Heart left ventricle (tissue), 16 donors: ENCODE results near the gene ASXL2. TPM values are rescaled to one million over a fixed set of nuclear protein-coding genes. Genes with fewer than 3 reads are reported as not detected.

ENCODE experiments used
- ATAC-seq, 4 donors: fragments of 200-7000 bp; cut with Tn5 transposase; one replicate each; pipeline ENCODE4 v1.9.1; 2020 to 2022; ENCODE audit warnings: moderate library complexity in 4 of 4, mild to moderate bottlenecking in 3 of 4, moderate number of reproducible peaks in 1 of 4
- DNase-seq, 5 donors: peaks; one replicate each; pipeline ENCODE4 v3.0.0-alpha.2; 2020
- H3K27ac ChIP-seq, 12 donors: fragments of 200-600 bp; sonication (generic) in 4 of 12; one replicate each; pipeline versions ENCODE4 v1.5.0 to v1.8.0; 2016 to 2022; ENCODE audit warnings: mild to moderate bottlenecking in 2 of 12
- H3K27me3 ChIP-seq, 9 donors: fragments of 200-600 bp; sonication (generic) in 2 of 9; one replicate each; pipeline versions ENCODE4 v1.5.1 to v1.8.0; 2016 to 2022; ENCODE audit warnings: mild to moderate bottlenecking in 3 of 9
- H3K36me3 ChIP-seq, 9 donors: fragments of 200-600 bp; sonication (generic) in 2 of 9; one replicate each; pipeline versions ENCODE4 v1.5.0 to v1.8.0; 2018 to 2022; ENCODE audit warnings: mild to moderate bottlenecking in 2 of 9
- H3K4me1 ChIP-seq, 12 donors: fragments of 200-600 bp; sonication (generic) in 4 of 12; one replicate each; pipeline versions ENCODE4 v1.5.0 to v1.8.0; 2016 to 2022; ENCODE audit warnings: mild to moderate bottlenecking in 3 of 12
- H3K4me3 ChIP-seq, 12 donors: fragments of 200-600 bp; sonication (generic) in 4 of 12; one replicate each; pipeline versions ENCODE4 v1.5.0 to v1.8.0; 2017 to 2022; ENCODE audit warnings: mild to moderate bottlenecking in 9 of 12, moderate library complexity in 4 of 12
- H3K9me3 ChIP-seq, 12 donors: fragments of 200-600 bp; sonication (generic) in 4 of 12; one replicate each; pipeline versions ENCODE4 v1.5.0 to v1.8.0; 2016 to 2022; ENCODE audit warnings: mild to moderate bottlenecking in 1 of 12
- CTCF ChIP-seq, 12 donors: fragments of 200-600 bp; sonication (generic) in 4 of 12; IDR thresholded peaks; one replicate each; pipeline versions ENCODE4 v1.5.0 to v1.8.0; 2018 to 2022; ENCODE audit warnings: antibody characterized with exemption in 12 of 12, mild to moderate bottlenecking in 5 of 12
- POLR2A ChIP-seq, 2 donors: fragments of 450-650 bp; IDR thresholded peaks; one replicate each; pipeline ENCODE4 v1.6.1; 2017; ENCODE audit warnings: antibody characterized with exemption in 2 of 2, mild to moderate bottlenecking in 2 of 2, moderate library complexity in 2 of 2
- WGBS, 4 donors: extraction: QIAGEN DNeasy Blood & Tissue Kit in 2 of 4; methylation state at CpG; one replicate each; pipeline versions ENCODE4 v1.1.5 to v1.1.7; 2013 to 2018; 5-methylcytosine and 5-hydroxymethylcytosine counted together
- intact Hi-C, 10 donors: fragments of 100-400 bp; cut with DNase I; formaldehyde crosslinking; loops; one replicate each; pipeline versions ENCODE4 v1.11.1 to v1.14.2; 2022
- polyA plus RNA-seq, 2 donors: library from polyadenylated mRNA; stranded (reverse); fragments of 200-250 nt; gene quantifications; one replicate each; pipeline ENCODE4 v1.2.3, GENCODE V29; 2013
- total RNA-seq, 9 donors: library from RNA; depleted of rRNA in 2 of 9; stranded (reverse); fragments of >200 nt in 2 of 9; fragmentation: NEBNext Ultra II Directional in 3 of 9; extraction: Animal tissue kit (Norgen Biotek cat#: 25700) in 3 of 9; gene quantifications; one replicate each; pipeline versions ENCODE4 v1.1.0 to v1.2.4, GENCODE V29; 2016 to 2023
- donor health status: ischemic (EF 13 %, LVEDD 7.1; RV severe dilation, severe dysfunction).
- donor health status: healthy with polysubstance abuse.
- donor health status: DM: no; HTN: yes; CAD: no.
- donor health status: DM: no; HTN: no; CAD: no.
- donor health status: ischemic (EF 25% LVEDD 6.9; RV normal size, moderate dysfunction).
- donor health status: ischemic (EF 25% LVEDD 5.7; RV mildly dilated, moderate dysfunction).
- donor health status: healthy.
- donor health status: DM: yes; HTN: yes; CAD: no.
- donor health status: ischemic (EF 35%, LVEDD 5.7; RV mildly dilated, moderate dysfunction).
- donor health status: nonischemic (EF 11% LVEDD 7.7; RV severe dilation, severe dysfunction).
- donor health status: DM: yes; HTN: yes; CAD: no.
- donor health status: PGD.
- donor health status: ischemic (EF 29% LVEDD 5.4; RV normal size, mild dysfunction).
- donor health status: nonischemic (EF 23%, LVEDD 6.1; RV moderate dilation, normal function).

Gene ASXL2
- total and polyA plus RNA-seq, 11 donors: 1.9 to 35.3 (median 23.0) TPM

- Histone ChIP-seq H3K36me3 (no peaks in the 10 kb centered on the region), H3K27ac (no peak overlapping the region), H3K9me3 (no peaks in the 10 kb centered on the region), H3K4me1 (peaks cover 0 to 13% (median 9%) of the 10 kb centered on the region in 12 donors), H3K4me3 (no peak overlapping the region), H3K27me3 (peaks cover 0 to 10% (median 0%) of the 10 kb centered on the region in 9 donors)
- TF ChIP-seq CTCF (IDR thresholded peaks at IDR 0.05) (no peak), POLR2A (IDR thresholded peaks at IDR 0.05) (no peak)
- 64 to 70% (median 66%) methylated on average over 4 of the region's 4 CpGs for WGBS, 4 donors
- DNase-seq: no peak
- ATAC-seq: no peak
- intact Hi-C loops: no loop called here
Observed at GRCh38 chr2:25881764-25882163, 3.5 kb upstream of the ASXL2 start.

- Histone ChIP-seq H3K9me3 (no peaks in the 10 kb centered on the region), H3K27ac (peak overlapping the region in 10 of 12 donors; percentile 88 to 98 (median 96)), H3K4me3 (peak overlapping the region in 10 of 12 donors; percentile 75 to 97 (median 93)), H3K36me3 (peaks cover 0 to 7% (median 2%) of the 10 kb centered on the region in 9 donors), H3K4me1 (peaks cover 0 to 26% (median 18%) of the 10 kb centered on the region in 12 donors), H3K27me3 (peaks cover 0 to 10% (median 0%) of the 10 kb centered on the region in 9 donors)
- TF ChIP-seq CTCF (IDR thresholded peaks at IDR 0.05) (no peak), POLR2A (IDR thresholded peaks at IDR 0.05) (no peak)
- no peak for DNase-seq
- WGBS, 4 donors: 92 to 96% (median 95%) methylated on average over 5 of the region's 5 CpGs
- intact Hi-C loops: loop anchor here in 5 of 10 donors (5.0 to 10.0 kb wide), 3 partner anchors 58 to 204 kb away; partner anchors contain the start of gene DTNB (in 2 of the 5)
- ATAC-seq: no peak
Observed at GRCh38 chr2:25879133-25879730, 945 bp upstream of the ASXL2 start.

- 0% methylated on average over 57 to 64 of the region's 64 CpGs for WGBS, 4 donors
- DNase-seq (peak; percentile 36 to 62 (median 48)), ATAC-seq (peak; percentile 46 to 67 (median 60))
- Histone ChIP-seq H3K27me3 (peaks cover 0 to 5% (median 0%) of the 10 kb centered on the region in 9 donors), H3K4me3 (peak overlapping the region; percentile 75 to 97 (median 93)), H3K27ac (peak overlapping the region; percentile 87 to 98 (median 96)), H3K9me3 (no peaks in the 10 kb centered on the region), H3K4me1 (peaks cover 0 to 26% (median 18%) of the 10 kb centered on the region in 12 donors), H3K36me3 (peaks cover 0 to 16% (median 3%) of the 10 kb centered on the region in 9 donors)
- intact Hi-C loops: loop anchor here in 5 of 10 donors (5.0 to 10.0 kb wide), 3 partner anchors 60 to 203 kb away; partner anchors contain the start of gene DTNB (in 2 of the 5)
- TF ChIP-seq CTCF (IDR thresholded peaks at IDR 0.05): no peak
- no peak for TF ChIP-seq POLR2A (IDR thresholded peaks at IDR 0.05)
Observed at GRCh38 chr2:25877431-25878360, 591 bp downstream of the ASXL2 start.
